GM12892 (cell line): ENCODE results near the gene AMER1.

Experiments used
- DNase-seq: peaks from one replicate; pipeline ENCODE4 v3.0.0; 2011; ENCODE audit not compliant: insufficient read length
- FAIRE-seq: peaks from 2 replicates; lab custom pipeline; 2011; peaks lifted over from hg19 to GRCh38; lab: Jason Lieb, UNC
- POLR2A ChIP-seq: IDR thresholded peaks from 2 replicates; pipeline ENCODE4 v1.6.1; 2011; ENCODE audit warnings: low read depth, low read length, control low read depth
- POLR2AphosphoS5 ChIP-seq: IDR thresholded peaks from 2 replicates; pipeline ENCODE4 v1.6.1; 2011; ENCODE audit warnings: low read depth, low read length, control low read depth
- TAF1 ChIP-seq: IDR thresholded peaks from 2 replicates; pipeline ENCODE4 v1.6.1; 2011; ENCODE audit warnings: low read depth, mild to moderate bottlenecking, control low read depth, low read length, borderline replicate concordance

The AMER1 gene

DNA sequence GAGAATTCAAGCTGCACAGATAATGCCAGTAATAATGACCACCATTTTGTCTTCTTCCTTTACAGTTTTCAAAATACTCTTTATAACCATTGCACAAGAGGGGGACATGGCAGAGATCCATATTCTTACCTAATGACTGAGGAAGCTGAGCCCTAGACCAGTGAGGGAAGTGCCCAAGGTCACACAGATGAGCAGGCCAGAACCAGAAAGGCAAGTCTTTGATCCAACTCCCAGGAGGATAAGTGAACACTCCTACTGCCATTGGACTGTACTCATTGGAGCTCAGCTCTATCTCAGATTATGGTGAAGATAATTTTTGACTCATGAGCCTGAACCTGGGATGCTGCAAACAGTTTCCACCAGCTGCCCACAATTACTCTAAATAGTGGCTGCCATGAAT is 28.6 kb downstream of the AMER1 start:
- DNase-seq, result no peak
- FAIRE-seq, result no peak
- TF ChIP-seq POLR2A (no peak), POLR2AphosphoS5 (no peak), TAF1 (no peak)

DNA sequence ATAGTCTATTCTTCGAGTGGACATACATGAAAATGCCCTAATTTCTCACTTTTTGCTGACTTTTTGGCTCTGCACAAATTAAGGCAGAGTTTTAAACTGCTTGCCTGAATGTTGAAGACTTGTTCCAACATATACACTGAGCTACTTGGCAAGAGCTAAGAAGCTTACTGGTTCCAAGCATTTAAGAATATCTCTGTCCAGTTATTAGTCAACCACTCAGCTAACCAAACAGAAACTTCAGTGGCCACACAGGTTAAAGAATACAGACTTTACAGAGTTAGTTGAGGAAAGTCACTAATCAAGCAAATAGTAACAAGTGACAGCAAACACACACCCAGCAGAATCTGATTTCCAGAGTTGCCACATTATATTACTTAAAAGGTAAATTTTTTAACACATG is 35.5 kb downstream of the AMER1 start:
- no peak for TF ChIP-seq TAF1
- TF ChIP-seq POLR2A, result no peak
- TF ChIP-seq POLR2AphosphoS5, result no peak
- DNase-seq, result no peak
- FAIRE-seq, result peak; percentile 73

DNA sequence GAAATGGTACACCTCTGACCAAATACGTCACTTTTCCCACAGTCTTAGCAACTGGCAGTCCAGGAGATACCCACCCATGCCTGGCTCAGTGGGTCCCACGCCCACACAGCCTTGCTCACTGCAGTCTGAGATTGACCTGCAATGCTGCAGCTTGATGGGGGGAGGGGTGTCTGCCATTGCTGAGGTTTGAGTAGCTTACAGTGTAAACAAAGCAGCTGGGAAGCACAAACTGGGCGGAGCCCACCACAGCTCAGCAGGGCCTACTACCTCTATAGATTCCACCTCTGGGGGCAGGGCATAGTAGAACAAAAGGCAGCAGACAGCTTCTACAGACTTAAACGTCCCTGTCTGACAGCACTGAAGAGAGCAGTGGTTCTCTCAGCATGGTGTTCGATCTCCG is 52.7 kb downstream of the AMER1 start:
- TF ChIP-seq POLR2AphosphoS5 (no peak), TAF1 (no peak), POLR2A (no peak)
- no peak for DNase-seq
- no peak for FAIRE-seq

DNA sequence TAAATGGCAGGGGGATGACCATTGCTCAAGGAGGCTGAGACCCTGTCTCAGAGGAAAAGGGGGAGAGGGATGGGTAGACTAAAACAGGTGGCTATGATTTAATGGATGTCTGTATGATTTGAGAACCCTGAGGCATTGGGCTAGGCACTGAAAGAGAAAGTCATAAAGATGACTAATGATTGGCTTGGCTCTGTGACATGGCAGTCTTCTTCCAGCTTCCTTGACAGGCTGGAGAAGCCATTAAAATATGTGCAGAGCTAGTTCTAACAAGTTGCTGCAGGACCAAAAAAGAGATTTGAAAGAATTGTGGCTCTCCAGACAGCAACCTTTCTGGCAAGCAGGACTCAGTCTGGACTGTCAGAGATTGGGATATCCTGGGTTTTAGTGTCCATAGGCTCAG is 53.6 kb downstream of the AMER1 start:
- FAIRE-seq (no peak), DNase-seq (no peak)
- TF ChIP-seq POLR2AphosphoS5 (no peak), POLR2A (no peak), TAF1 (no peak)

DNA sequence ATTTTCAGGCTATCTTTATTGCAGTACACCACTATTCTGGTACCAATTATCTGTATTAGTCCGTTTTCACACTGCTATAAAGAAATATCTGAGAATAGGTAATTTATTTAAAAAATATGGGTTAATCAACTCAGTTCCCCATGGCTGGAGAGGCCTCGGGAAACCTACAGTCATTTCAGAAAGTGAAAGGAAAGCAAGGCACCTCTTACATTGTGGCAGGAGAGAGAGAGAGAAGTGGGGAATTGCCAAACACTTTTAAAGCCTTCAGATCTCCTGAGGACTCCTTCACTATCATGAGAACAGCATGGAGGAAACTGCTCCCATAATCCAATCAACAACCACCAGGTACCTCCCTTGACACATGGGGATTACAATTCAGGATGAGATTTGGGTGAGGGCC is 54.7 kb downstream of the AMER1 start:
- TF ChIP-seq TAF1 (no peak), POLR2A (no peak), POLR2AphosphoS5 (no peak)
- DNase-seq, result no peak
- FAIRE-seq, result no peak
